ENCODE results near the gene ATL1.
"Not testable (repeated sequence)": the region's sequence is repeated elsewhere in the genome, so short reads cannot be mapped to it uniquely, and the experiment has no call there.

Gene ATL1

GRCh38 chr14:50534997-50535396 is 24.9 kb upstream of the ATL1 start:
- no peak for DNase-seq (ENCODE audit: low spot score)

GRCh38 chr14:50538034-50538433 is 21.9 kb upstream of the ATL1 start:
- not testable (repeated sequence) for DNase-seq (ENCODE audit: low spot score)

GRCh38 chr14:50539051-50539450 is 20.9 kb upstream of the ATL1 start:
- DNase-seq (ENCODE audit: low spot score): no peak

GRCh38 chr14:50541159-50541567 is 18.8 kb upstream of the ATL1 start:
- DNase-seq (ENCODE audit: low spot score): no peak

- peak; percentile 60 for DNase-seq (ENCODE audit: low spot score)
Observed at GRCh38 chr14:50542941-50543418, 17.0 kb upstream of the ATL1 start.

- DNase-seq (ENCODE audit: low spot score): no peak
Observed at GRCh38 chr14:50544911-50545310, 15.0 kb upstream of the ATL1 start.

- DNase-seq (ENCODE audit: low spot score): no peak
Observed at GRCh38 chr14:50545618-50546017, 14.3 kb upstream of the ATL1 start.

- DNase-seq (ENCODE audit: low spot score): no peak
Observed at GRCh38 chr14:50550294-50550693, 9.7 kb upstream of the ATL1 start.

- DNase-seq (ENCODE audit: low spot score): no peak
Observed at GRCh38 chr14:50551877-50552276, 8.1 kb upstream of the ATL1 start.

- DNase-seq (ENCODE audit: low spot score): not testable (repeated sequence)
Observed at GRCh38 chr14:50552796-50553195, 7.1 kb upstream of the ATL1 start.

GRCh38 chr14:50560931-50561285 is 963 bp downstream of the ATL1 start:
- DNase-seq (ENCODE audit: low spot score): no peak

GRCh38 chr14:50562841-50563240 is 2.9 kb downstream of the ATL1 start:
- no peak for DNase-seq (ENCODE audit: low spot score)

GRCh38 chr14:50569714-50570274 is 9.8 kb downstream of the ATL1 start:
- DNase-seq (ENCODE audit: low spot score): no peak

- no peak for DNase-seq (ENCODE audit: low spot score)
Observed at GRCh38 chr14:50573862-50574261, 13.9 kb downstream of the ATL1 start.

GRCh38 chr14:50575769-50576168 is 15.8 kb downstream of the ATL1 start:
- no peak for DNase-seq (ENCODE audit: low spot score)

- no peak for DNase-seq (ENCODE audit: low spot score)
Observed at GRCh38 chr14:50577982-50578381, 18.0 kb downstream of the ATL1 start.

- no peak for DNase-seq (ENCODE audit: low spot score)
Observed at GRCh38 chr14:50578433-50578832, 18.5 kb downstream of the ATL1 start.

GRCh38 chr14:50590464-50590863 is 30.5 kb downstream of the ATL1 start:
- no peak for DNase-seq (ENCODE audit: low spot score)

GRCh38 chr14:50594577-50595316 is 34.8 kb downstream of the ATL1 start:
- DNase-seq (ENCODE audit: low spot score): no peak

GRCh38 chr14:50598765-50599164 is 38.8 kb downstream of the ATL1 start:
- DNase-seq (ENCODE audit: low spot score): no peak

GRCh38 chr14:50599700-50600444 is 39.9 kb downstream of the ATL1 start:
- DNase-seq (ENCODE audit: low spot score): peak; percentile 31

GRCh38 chr14:50600849-50601248 is 40.9 kb downstream of the ATL1 start:
- DNase-seq (ENCODE audit: low spot score): no peak

- no peak for DNase-seq (ENCODE audit: low spot score)
Observed at GRCh38 chr14:50601394-50601793, 41.4 kb downstream of the ATL1 start.
